WI38 (cell line): ENCODE data around the gene TNKS1BP1.

Experiments used
- H3K4me3 ChIP-seq: 2 replicates; pipeline ENCODE4 v1.5.1; 2011; ENCODE audit warnings: low read depth, mild to moderate bottlenecking, control low read depth, low read length
- TF ChIP-seq, protein P1 (sequence below): IDR thresholded peaks from 2 replicates; pipeline ENCODE4 v1.5.1; 2012; ENCODE audit warnings: low read depth, mild to moderate bottlenecking, control low read depth, low read length

TNKS1BP1 gene

DNA sequence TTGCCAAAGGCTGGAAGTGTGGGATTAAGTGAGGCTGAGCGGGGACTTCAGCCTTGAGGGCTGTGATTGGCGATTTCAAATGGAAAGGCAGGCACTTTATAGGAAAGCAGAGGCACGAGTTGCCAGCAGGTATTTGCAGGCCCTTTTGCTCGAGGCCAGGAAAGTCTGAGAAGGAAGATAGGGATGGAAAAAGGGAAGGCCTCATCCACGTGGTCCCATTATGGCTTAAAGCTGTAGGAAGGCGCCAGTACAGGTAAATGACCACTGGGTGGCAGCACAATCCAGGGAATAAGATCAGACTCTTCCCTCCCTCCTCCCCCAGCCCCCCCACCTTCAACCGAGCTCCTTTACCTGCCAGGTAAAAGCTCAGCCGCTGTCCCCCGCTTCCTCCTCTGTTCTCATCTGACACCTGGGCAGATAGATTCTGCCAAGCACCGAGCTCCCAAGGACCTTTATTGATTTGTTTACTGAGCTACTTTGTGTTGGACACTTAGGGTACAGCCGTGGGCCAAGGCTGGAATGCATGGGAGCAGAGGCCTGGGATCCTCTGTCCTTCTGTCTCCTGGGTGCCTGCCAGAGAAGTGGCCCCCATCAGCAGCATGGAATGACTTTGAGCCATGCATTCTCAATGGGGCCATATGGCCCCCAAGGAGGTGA is 20.9 kb upstream of the TNKS1BP1 start:
- TF ChIP-seq, protein P1, sequence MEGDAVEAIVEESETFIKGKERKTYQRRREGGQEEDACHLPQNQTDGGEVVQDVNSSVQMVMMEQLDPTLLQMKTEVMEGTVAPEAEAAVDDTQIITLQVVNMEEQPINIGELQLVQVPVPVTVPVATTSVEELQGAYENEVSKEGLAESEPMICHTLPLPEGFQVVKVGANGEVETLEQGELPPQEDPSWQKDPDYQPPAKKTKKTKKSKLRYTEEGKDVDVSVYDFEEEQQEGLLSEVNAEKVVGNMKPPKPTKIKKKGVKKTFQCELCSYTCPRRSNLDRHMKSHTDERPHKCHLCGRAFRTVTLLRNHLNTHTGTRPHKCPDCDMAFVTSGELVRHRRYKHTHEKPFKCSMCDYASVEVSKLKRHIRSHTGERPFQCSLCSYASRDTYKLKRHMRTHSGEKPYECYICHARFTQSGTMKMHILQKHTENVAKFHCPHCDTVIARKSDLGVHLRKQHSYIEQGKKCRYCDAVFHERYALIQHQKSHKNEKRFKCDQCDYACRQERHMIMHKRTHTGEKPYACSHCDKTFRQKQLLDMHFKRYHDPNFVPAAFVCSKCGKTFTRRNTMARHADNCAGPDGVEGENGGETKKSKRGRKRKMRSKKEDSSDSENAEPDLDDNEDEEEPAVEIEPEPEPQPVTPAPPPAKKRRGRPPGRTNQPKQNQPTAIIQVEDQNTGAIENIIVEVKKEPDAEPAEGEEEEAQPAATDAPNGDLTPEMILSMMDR, result peak; percentile 34; the same call in 1 of the 2 replicates
- no peak overlapping the region for H3K4me3 ChIP-seq

DNA sequence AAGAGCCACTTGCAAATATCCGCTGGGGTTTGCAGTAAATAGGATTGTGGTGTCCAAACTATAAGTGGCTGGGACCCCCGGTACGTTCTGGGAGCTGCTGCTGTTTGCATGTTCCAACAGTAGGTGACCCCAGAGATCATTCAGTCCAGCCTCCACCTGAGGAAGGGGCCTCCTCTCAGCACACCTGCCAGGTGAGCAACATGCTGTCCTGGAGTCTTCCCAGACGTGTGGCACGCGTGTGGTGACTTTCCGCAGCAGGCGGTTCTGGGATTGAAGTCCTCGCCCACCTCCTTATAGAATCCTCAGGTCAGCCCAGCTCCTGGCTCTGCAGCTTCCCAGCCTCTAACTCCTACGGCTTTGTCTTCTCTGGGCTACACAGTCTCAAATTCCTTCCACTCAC is 20.1 kb upstream of the TNKS1BP1 start:
- H3K4me3 ChIP-seq, result no peak overlapping the region
- TF ChIP-seq, protein P1, result no peak

DNA sequence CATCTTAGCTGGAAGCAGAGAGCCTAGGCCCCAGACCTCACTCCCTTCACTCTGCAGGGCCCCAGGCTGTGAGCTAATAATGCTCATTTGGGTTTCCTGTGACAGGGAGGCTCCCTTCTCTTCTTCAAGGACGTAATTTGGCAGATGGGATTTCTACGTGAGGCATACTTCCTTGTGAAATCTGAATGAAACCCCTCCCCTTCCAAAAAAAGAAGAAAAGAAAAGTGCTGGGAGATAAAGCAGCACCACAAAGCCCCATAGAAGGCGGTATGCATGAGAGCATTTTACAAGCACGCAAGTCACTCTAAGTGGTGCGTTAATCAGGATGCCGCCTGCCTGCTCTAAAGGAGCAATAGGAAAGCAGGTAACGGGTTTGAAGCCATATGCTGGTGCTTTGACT is 19.1 kb upstream of the TNKS1BP1 start:
- H3K4me3 ChIP-seq, result no peak overlapping the region
- TF ChIP-seq, protein P1, result no peak

DNA sequence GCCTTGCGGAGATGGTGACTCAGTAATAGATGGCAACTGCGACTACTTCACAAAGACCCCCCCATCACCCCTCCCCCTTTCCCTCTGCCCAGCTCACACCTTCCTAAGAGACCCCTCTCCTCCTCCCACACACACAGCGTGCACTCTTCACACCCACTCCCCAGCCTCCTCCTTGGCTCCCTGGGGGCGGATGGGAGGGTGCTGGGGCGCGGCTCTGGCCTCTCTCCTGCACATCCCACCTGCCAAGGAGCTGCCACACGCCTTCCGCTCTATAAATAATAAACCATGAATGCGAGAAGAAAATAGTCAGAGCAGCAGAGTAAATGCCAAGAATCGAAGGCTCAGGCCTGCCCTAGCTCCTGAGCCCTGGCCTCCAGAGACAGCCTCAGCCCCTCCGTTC is 17.9 kb upstream of the TNKS1BP1 start:
- H3K4me3 ChIP-seq, result no peak overlapping the region
- TF ChIP-seq, protein P1, result no peak

DNA sequence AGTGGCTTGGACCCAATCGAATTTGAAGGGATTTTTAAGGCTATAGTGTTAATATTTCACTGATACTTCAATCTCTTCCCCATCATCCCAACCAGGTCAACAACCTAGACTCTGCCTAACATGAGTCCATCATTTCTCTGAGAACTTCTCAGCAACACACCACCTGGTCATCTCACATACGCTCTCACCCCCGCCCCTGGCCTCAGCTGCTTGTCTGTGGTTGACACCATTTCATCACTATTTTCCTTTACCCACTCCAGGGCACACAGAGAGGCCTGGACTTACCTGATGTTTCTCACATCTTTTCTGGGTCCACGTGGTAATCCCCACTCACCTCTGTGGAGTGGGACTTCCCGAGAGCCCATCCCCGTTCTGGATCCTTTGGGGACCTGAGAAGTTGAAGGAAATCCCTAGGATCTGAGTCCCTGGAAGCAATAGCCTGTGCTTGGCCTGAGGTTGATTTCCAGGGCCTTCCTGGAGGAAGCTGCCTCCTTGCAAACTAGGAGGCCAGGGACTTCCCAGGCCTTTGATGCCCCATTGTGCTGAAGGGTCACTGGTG is 16.6 kb upstream of the TNKS1BP1 start:
- TF ChIP-seq, protein P1, result no peak
- no peak overlapping the region for H3K4me3 ChIP-seq

DNA sequence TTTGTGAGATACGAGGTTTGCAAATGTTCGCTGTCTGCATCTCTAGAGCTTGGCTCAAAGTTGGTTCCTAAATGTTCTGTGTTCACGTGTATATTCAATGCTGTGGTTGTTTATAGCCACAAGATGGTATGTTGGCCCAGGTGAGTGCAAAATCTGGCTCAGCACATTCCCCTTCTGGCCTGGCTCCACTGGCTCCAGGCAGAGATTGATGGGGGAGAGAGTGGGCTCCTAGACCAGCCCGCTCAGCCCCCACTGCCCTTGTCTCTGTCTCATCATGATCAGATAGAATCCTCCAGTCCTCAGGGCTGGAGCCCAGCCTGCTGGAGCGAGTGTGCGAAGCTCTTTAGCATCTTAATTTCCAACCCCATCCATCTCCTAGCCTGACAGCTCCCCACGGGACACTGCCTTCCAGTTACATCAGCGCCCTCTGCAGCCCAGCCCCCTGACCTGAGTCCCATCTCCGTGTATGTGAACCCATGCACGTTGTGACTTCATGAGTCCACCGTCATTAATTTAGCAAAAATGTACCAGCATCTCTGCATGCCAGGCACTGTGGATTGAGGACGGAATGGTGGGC is 15.4 kb upstream of the TNKS1BP1 start:
- TF ChIP-seq, protein P1, result no peak
- no peak overlapping the region for H3K4me3 ChIP-seq

DNA sequence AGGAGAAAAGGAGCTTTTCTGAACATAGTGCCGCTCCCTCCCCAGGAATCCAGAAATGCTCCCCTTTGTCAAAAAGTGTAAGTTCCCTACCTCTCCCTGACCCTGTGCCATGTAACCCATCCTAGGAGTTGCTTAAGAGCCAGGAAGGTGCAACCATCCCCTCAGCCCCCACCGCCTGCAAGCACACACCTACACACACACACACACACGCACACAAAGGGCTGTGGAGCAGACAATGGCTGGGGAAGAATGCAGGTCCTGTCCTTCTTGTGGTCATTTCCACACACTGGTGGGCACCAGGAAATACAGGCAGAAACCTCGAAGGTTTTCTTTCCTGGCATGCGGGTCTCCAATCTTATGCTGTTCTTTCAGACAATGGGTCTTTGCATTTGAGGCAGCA is 14.6 kb upstream of the TNKS1BP1 start:
- no peak overlapping the region for H3K4me3 ChIP-seq
- TF ChIP-seq, protein P1, result no peak
